ENCODE results near the gene ATXN7L3. TPM values are rescaled to one million over a fixed set of nuclear protein-coding genes. Genes with fewer than 3 reads are reported as not detected.

The ATXN7L3 gene
- total RNA-seq, 1 experiment from 2014 or later = 36.9 TPM

DNA sequence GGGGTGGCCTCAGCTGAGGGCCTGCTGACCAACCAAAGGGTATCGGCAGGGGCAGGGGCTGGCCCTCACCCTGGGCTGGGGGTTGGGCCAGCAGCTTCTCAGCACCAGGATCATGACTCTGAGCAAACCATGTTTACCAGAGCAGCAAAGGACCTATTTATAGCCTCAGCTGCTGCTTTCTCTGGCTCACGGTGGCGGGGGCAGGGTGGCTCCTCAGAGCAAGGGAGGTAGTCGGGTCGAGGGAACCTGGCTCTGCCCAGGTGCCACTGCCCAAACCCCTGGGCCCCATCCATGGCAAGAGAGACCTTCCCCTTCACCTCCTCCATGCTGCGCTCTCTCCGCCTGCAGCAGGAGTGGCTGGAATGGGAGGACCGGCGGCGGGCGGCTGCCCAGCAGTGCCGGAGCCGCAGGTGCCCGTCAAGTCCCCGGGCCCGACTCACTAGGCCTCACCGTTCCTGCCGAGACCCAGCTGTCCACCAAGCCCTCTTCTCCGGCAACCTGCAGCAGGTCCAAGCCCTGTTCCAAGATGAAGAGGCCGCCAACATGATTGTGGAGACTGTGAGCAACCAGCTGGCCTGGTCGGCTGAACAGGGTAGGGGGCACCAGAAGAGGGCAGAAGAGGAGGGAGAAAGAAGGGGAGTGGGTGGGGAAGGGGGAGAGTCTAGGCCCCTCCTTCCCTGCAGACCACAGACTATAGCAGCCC, 29.0 kb downstream of the ATXN7L3 start, which contains the start of gene ASB16:
ASB16 (plus strand) TSS at position 206 of the 703 bp plus-strand sequence; CDS start at position 292, 86 bp downstream.
- Histone ChIP-seq H3K27ac (ENCODE audit: low read depth, low read length, poor library complexity, severe bottlenecking) (no peak within 1 kb of the TSS), H3K4me1 (ENCODE audit: insufficient read depth, low read length, poor library complexity, severe bottlenecking) (no peaks in the 10 kb centered on the region), H3K4me3 (ENCODE audit: low read depth, low read length, poor library complexity, severe bottlenecking) (no peak within 1 kb of the TSS), H3K36me3 (ENCODE audit: insufficient read depth, low read length, poor library complexity, severe bottlenecking) (no peaks in the 10 kb centered on the region), H3K27me3 (replicated peaks; ENCODE audit: insufficient read depth, low read depth, low read length, poor library complexity) (no peaks in the 10 kb centered on the region), H3K9me3 (ENCODE audit: low read depth, low read length, poor library complexity, severe bottlenecking) (no peaks in the 10 kb centered on the region)
- intact Hi-C loops (cut with micrococcal nuclease; ENCODE audit: unreplicated experiment) = loop anchor here (5.0 kb wide), 1 partner anchor 228 kb away; the partner anchor contains the start of gene PPY
- no TSS peak for BruUV-seq (replicated peaks)
- DNase-seq (ENCODE audit: low spot score) = no peak
- no peak for TF ChIP-seq EZH2 (IDR thresholded peaks at IDR 0.05; ENCODE audit: borderline replicate concordance, low read depth, low read length, poor library complexity, severe bottlenecking)
- TF ChIP-seq CTCF (conservative IDR thresholded peaks at IDR 0.05; ENCODE audit: low read depth, low read length) = no peak
- CTCF ChIA-PET = interaction anchor here (0.6 kb wide), 2 partner anchors 1002 to 1487 kb away, joined by 4 to 17 read pairs; no protein-coding TSS in a partner anchor
- POLR2A ChIA-PET (ENCODE audit: low non-redundant PET) = no interaction called here

GRCh38 chr17:44170135-44170498, 29.6 kb downstream of the ATXN7L3 start:
- ChIA-PET CTCF (no interaction called here), POLR2A (ENCODE audit: low non-redundant PET) (no interaction called here)
- Histone ChIP-seq H3K27ac (ENCODE audit: low read depth, low read length, poor library complexity, severe bottlenecking) (no peak overlapping the region), H3K4me3 (ENCODE audit: low read depth, low read length, poor library complexity, severe bottlenecking) (no peak overlapping the region), H3K9me3 (ENCODE audit: low read depth, low read length, poor library complexity, severe bottlenecking) (no peaks in the 10 kb centered on the region), H3K4me1 (ENCODE audit: insufficient read depth, low read length, poor library complexity, severe bottlenecking) (no peaks in the 10 kb centered on the region), H3K36me3 (ENCODE audit: insufficient read depth, low read length, poor library complexity, severe bottlenecking) (no peaks in the 10 kb centered on the region), H3K27me3 (replicated peaks; ENCODE audit: insufficient read depth, low read depth, low read length, poor library complexity) (no peaks in the 10 kb centered on the region)
- no peak for DNase-seq (ENCODE audit: low spot score)
- intact Hi-C loops (cut with micrococcal nuclease; ENCODE audit: unreplicated experiment) = loop anchor here (5.0 kb wide), 1 partner anchor 228 kb away; the partner anchor contains the start of gene PPY
- BruUV-seq (replicated peaks) = no TSS peak
- TF ChIP-seq CTCF (conservative IDR thresholded peaks at IDR 0.05; ENCODE audit: low read depth, low read length) (no peak), EZH2 (IDR thresholded peaks at IDR 0.05; ENCODE audit: borderline replicate concordance, low read depth, low read length, poor library complexity, severe bottlenecking) (no peak)

DNA sequence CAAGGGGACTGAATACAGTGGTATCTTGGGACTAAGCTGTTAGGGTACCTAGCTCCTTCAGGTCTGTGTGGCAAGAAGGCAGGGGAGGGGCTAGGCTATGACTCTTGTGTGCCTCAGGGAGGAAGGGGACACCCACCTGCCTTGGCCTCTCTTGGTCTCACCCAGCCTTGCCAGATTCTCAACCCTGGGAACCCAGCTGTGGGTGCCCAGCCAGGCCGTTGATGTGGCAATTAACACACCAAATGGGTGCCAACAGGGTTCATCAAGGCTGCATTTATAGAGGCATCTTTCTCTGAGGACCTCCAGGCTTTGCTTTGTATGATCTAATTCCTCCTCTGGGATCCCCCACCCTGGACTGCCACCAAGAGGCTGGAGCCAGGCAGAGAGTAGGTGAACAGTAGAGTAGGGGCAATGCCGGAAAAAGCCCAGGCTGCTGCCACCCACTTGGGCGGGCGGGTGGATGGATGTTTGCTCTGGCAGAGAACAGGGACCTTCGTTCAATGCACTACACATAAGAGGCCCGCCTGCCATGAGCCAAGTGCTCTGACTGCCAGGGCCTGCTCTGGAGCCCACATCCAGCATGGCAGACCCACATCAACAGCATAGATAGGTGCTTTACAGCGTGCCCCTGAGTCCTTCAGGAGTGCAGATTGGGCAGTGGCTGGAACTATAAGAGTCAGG, 32.4 kb downstream of the ATXN7L3 start:
- no TSS peak for BruUV-seq (replicated peaks)
- no peaks in the 10 kb centered on the region for H3K4me1 ChIP-seq (ENCODE audit: insufficient read depth, low read length, poor library complexity, severe bottlenecking)
- H3K4me3 ChIP-seq (ENCODE audit: low read depth, low read length, poor library complexity, severe bottlenecking) = no peak overlapping the region
- intact Hi-C loops (cut with micrococcal nuclease; ENCODE audit: unreplicated experiment) = no loop called here
- H3K27me3 ChIP-seq (replicated peaks; ENCODE audit: insufficient read depth, low read depth, low read length, poor library complexity) = no peaks in the 10 kb centered on the region
- H3K9me3 ChIP-seq (ENCODE audit: low read depth, low read length, poor library complexity, severe bottlenecking) = no peaks in the 10 kb centered on the region
- ChIA-PET POLR2A (ENCODE audit: low non-redundant PET) (no interaction called here), CTCF (interaction anchor here (0.6 kb wide), 2 partner anchors 211 to 223 kb away, joined by 3 to 7 read pairs; no protein-coding TSS in a partner anchor)
- no peak for TF ChIP-seq EZH2 (IDR thresholded peaks at IDR 0.05; ENCODE audit: borderline replicate concordance, low read depth, low read length, poor library complexity, severe bottlenecking)
- no peak for TF ChIP-seq CTCF (conservative IDR thresholded peaks at IDR 0.05; ENCODE audit: low read depth, low read length)
- no peak overlapping the region for H3K27ac ChIP-seq (ENCODE audit: low read depth, low read length, poor library complexity, severe bottlenecking)
- peaks cover under 1% of the 10 kb centered on the region for H3K36me3 ChIP-seq (ENCODE audit: insufficient read depth, low read length, poor library complexity, severe bottlenecking)
- DNase-seq (ENCODE audit: low spot score) = no peak
